ENCODE results near the gene SPEF1.

Gene SPEF1

DNA sequence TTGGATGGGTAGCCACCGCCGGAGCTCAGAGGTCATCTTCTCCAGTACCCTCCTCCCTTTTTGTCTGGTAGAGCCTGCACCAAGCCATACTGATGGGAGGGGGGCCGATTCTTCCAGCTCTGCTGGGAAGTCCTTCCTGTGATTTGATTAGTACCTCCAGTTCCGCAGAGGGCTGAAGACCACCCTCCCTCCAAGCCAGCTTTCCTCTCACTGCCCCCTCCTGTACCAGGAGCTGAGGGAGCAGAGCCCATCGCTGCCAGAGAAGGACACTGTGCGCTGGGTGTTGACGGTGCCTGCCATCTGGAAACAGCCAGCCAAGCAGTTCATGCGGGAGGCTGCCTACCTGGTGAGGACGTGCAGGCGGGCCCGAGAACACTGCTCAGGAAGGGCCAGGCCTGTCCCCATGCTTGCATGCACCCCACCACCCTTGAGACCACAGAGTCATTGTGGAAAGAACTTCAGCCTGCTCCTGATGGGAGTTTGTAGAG, 35.5 kb downstream of the SPEF1 start:
- no peak overlapping the region for H3K4me3 ChIP-seq (ENCODE audit: low read length)
- no peak for DNase-seq (ENCODE audit: low read depth)
- TF ChIP-seq CTCF (conservative IDR thresholded peaks at IDR 0.05; ENCODE audit: low read length) = no peak

- no peak for TF ChIP-seq CTCF (conservative IDR thresholded peaks at IDR 0.05; ENCODE audit: low read length)
- H3K4me3 ChIP-seq (ENCODE audit: low read length) = no peak overlapping the region
- no peak for DNase-seq (ENCODE audit: low read depth)
Measured at GRCh38 chr20:3744806-3745685, 36.2 kb downstream of the SPEF1 start.

- TF ChIP-seq CTCF (conservative IDR thresholded peaks at IDR 0.05; ENCODE audit: low read length) = no peak
- no peak overlapping the region for H3K4me3 ChIP-seq (ENCODE audit: low read length)
- DNase-seq (ENCODE audit: low read depth) = no peak
Measured at GRCh38 chr20:3744037-3744436, 37.2 kb downstream of the SPEF1 start.

GRCh38 chr20:3743251-3743650, 38.0 kb downstream of the SPEF1 start:
- H3K4me3 ChIP-seq (ENCODE audit: low read length) = no peak overlapping the region
- no peak for DNase-seq (ENCODE audit: low read depth)
- TF ChIP-seq CTCF (conservative IDR thresholded peaks at IDR 0.05; ENCODE audit: low read length) = no peak

DNA sequence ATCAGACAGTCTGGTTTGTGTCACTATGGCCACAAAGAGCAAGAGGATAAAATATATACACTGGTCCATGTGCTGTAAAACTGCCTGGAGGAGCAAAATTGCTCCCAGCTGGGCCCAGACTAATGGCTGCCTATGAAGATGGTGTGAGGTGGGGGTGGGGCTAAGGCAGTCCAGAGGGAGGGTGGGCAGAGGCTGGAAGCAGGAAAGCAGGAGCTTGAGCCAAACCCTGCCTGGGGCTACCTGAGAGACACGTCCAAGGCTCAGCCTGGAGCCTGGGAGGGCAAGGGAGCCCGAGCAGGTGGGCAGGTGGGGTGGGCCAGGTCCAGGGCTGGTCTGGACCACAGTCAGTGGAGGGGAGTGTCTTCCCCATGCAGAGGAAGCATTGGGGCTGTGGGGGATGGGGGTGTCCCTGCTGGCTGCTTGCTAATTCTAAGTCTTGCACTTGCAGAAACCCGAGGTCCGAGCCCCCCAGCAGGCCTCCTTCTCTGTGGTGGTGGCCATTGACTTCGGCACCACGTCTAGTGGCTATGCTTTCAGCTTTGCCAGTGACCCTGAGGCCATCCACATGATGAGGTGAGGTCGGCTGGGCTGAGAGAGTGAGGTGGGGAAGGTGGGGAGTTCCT, 39.3 kb downstream of the SPEF1 start:
- TF ChIP-seq CTCF (conservative IDR thresholded peaks at IDR 0.05; ENCODE audit: low read length) = no peak
- H3K4me3 ChIP-seq (ENCODE audit: low read length) = no peak overlapping the region
- no peak for DNase-seq (ENCODE audit: low read depth)

DNA sequence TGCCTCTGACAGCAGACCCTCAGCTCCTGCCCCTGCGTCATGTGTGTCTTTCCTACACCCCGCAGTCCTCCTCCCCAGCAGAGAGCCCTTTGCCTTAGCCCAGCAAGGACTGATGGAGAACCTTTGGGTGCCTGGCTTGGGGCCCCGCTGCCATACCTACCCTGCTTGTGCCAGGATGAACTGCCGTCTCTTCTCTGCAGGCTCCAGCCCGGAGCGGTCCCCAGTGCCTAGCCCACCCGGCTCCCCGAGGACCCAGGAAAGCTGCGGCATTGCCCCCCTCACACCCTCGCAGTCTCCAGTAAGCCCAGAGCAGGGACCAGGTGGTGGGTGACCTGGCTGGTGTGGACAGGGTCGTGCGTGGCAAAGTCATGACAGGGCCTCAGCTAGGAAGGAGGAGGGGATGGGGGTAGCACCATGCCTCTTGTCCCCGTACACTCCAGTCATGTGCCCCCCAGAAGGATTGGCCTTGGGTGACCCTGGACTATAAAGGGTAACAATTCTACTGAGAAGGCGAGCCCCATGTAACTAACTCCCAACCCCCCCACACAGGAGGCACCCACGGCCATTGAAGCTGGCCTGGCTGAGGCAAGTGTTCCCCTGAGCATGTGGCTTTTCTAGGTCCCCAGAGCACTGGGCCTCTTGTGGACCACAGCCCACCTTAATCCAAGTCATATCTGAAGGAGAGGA, 40.5 kb downstream of the SPEF1 start:
- H3K4me3 ChIP-seq (ENCODE audit: low read length) = no peak overlapping the region
- TF ChIP-seq CTCF (conservative IDR thresholded peaks at IDR 0.05; ENCODE audit: low read length) = no peak
- no peak for DNase-seq (ENCODE audit: low read depth)
